Measurements from ENCODE around the gene FABP1.

DNA sequence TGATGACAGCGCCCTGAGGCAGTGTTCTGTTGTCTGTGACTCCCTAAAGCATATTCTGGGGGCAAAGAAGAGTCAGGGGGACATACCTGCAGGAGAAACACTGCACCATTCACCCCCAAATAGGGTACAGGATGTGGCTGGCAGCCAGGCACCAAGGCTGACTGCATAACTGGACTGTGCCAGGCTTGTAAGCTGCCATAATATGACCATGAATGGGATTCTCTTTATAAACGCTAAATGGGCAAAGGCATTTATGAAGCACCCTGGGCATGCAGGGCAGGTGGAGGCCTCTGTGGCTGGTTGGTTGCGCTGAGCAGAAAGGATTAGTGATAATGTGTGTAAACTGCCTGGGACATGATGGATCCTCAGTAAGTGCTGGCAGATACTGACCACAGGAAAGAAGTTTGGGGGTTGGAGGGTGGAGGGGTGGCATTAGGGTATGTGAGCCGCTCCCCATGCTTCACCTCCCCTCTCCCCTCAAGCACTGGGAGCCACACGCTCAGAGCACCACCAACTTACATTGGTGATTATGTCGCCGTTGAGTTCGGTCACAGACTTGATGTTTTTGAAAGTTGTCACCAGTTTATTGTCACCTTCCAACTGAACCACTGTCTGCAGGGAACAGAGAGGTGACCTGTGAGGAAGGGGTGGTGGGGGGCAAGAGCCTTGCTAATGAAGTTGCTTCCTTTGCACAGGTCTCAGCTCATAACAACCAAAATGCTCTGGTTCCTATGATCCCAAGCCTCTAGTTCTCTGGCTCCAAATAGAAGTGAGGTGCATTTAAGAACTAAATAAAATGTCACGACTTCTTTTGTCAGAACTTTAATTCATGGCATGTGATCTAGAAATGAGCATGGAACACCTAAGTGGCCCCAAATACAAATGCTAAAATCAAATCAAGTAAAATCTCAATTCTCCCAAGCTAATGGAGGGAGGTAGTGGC lies 3.6 kb downstream of the FABP1 start:
- TF ChIP-seq POLR2AphosphoS5 (IDR thresholded peaks at IDR 0.05; ENCODE audit: borderline replicate concordance, low read depth, low read length) (no peak), EZH2 (IDR thresholded peaks at IDR 0.05) (no peak)
